Colonic mucosa (tissue), 4 donors: Measurements from ENCODE around the gene MRPS15. TPM values are rescaled to one million over a fixed set of nuclear protein-coding genes. Genes with fewer than 3 reads are reported as not detected.

Experiments used
- DNase-seq: peaks from one replicate; pipeline ENCODE4 v3.0.0-alpha.2; 2020
- H3K27ac ChIP-seq: fragments of 200-600 bp; one replicate; pipeline ENCODE4 v1.8.0; 2021
- H3K27me3 ChIP-seq: fragments of 200-600 bp; one replicate; pipeline ENCODE4 v1.8.0; 2021
- H3K36me3 ChIP-seq: fragments of 200-600 bp; one replicate; pipeline ENCODE4 v1.8.0; 2021
- H3K4me1 ChIP-seq: fragments of 200-600 bp; one replicate; pipeline ENCODE4 v1.8.0; 2021; ENCODE audit warnings: mild to moderate bottlenecking
- H3K4me3 ChIP-seq: fragments of 200-600 bp; one replicate; pipeline ENCODE4 v1.8.0; 2021
- H3K9ac ChIP-seq, 2 donors: one replicate each; pipeline ENCODE4 v1.7.0; 2013; ENCODE audit warnings: control low read depth in 2 of 2, low read depth in 2 of 2, low read length in 2 of 2
- H3K9me3 ChIP-seq: fragments of 200-600 bp; one replicate; pipeline ENCODE4 v1.8.0; 2021
- intact Hi-C: fragments of 100-400 bp; cut with DNase I; formaldehyde crosslinking; loops from one replicate; pipeline ENCODE4 v1.14.1; 2022
- total RNA-seq, 2 donors: library from RNA; stranded (reverse); fragmentation: NEBNext Ultra II Directional in 1 of 2; extraction: Animal tissue kit (Norgen Biotek cat#: 25700) in 1 of 2; gene quantifications; one replicate each; pipeline ENCODE4 v1.2.1, GENCODE V29; 2021
- TF ChIP-seq, protein P1 (sequence below): fragments of 200-600 bp; IDR thresholded peaks from one replicate; pipeline ENCODE4 v1.8.0; 2022; ENCODE audit warnings: antibody characterized with exemption, mild to moderate bottlenecking
- donor health status: healthy.
- donor health status: DM: no; HTN: no; CAD: no.
- donor health status: DM: no; HTN: no; CAD: no.

MRPS15 gene
- total RNA-seq, 2 donors from 2014 or later: 57.9 to 106 TPM

DNA sequence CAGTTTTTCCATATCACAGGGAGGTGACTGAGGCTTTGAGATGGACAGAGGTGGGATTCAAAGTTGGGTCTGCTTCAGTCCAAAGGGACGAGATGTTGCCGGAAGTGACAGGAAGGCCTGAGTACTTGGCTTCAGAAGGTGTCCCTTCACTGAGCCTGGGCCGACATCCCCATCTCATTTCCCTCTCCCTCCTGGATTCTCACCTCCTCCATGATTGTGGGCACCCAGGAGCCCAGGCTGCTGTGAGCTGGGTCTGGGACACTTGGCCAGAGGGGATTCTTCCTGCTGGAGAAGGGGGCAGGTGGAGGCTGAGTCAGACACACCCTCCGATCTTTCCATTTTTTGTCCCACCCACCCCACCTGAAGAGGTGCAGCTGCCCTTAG lies 2.8 kb upstream of the MRPS15 start:
- TF ChIP-seq, protein P1, sequence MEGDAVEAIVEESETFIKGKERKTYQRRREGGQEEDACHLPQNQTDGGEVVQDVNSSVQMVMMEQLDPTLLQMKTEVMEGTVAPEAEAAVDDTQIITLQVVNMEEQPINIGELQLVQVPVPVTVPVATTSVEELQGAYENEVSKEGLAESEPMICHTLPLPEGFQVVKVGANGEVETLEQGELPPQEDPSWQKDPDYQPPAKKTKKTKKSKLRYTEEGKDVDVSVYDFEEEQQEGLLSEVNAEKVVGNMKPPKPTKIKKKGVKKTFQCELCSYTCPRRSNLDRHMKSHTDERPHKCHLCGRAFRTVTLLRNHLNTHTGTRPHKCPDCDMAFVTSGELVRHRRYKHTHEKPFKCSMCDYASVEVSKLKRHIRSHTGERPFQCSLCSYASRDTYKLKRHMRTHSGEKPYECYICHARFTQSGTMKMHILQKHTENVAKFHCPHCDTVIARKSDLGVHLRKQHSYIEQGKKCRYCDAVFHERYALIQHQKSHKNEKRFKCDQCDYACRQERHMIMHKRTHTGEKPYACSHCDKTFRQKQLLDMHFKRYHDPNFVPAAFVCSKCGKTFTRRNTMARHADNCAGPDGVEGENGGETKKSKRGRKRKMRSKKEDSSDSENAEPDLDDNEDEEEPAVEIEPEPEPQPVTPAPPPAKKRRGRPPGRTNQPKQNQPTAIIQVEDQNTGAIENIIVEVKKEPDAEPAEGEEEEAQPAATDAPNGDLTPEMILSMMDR: no peak
- intact Hi-C loops: no loop called here
- Histone ChIP-seq H3K27ac (no peak overlapping the region), H3K4me3 (no peak overlapping the region), H3K36me3 (no peaks in the 10 kb centered on the region), H3K27me3 (no peaks in the 10 kb centered on the region), H3K9me3 (no peaks in the 10 kb centered on the region), H3K9ac (no peak overlapping the region), H3K4me1 (peaks cover 7% of the 10 kb centered on the region)
- no peak for DNase-seq

DNA sequence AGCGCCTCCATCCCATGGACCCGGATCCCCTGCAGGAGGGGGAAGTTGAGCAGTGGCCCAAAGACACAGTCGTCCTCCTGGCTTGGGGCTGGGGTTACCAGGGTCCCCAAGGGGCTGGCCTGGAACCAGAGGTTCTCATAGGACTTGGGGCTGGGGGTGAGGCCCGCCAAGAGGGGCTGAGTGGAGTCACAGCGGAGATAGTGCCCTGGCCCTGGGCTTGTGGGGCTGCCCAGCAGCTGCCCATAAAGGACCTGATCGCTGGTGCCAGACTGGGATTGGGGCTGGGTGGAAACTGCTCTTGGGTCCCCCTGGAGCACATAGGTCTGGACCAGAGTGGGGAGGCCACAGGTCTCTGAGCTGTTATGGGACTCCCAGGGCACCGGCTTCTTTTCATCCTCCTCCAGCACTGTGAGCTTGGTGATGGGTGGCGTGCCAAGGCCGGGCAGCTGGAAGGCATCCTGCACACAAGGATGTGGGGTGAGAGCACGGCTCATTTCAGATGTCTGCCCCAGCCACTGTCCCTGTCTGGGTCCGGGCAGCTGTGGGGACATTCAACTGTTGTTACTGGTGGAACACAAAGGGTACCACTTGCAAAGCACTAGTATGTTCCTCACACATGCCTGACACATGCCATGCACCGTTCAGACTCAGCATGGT lies 2.3 kb upstream of the MRPS15 start:
- DNase-seq: no peak
- Histone ChIP-seq H3K36me3 (no peaks in the 10 kb centered on the region), H3K4me1 (peaks cover 7% of the 10 kb centered on the region), H3K27ac (no peak overlapping the region), H3K4me3 (no peak overlapping the region), H3K9ac (no peak overlapping the region), H3K9me3 (no peaks in the 10 kb centered on the region), H3K27me3 (no peaks in the 10 kb centered on the region)
- TF ChIP-seq, protein P1: no peak
- intact Hi-C loops: no loop called here

DNA sequence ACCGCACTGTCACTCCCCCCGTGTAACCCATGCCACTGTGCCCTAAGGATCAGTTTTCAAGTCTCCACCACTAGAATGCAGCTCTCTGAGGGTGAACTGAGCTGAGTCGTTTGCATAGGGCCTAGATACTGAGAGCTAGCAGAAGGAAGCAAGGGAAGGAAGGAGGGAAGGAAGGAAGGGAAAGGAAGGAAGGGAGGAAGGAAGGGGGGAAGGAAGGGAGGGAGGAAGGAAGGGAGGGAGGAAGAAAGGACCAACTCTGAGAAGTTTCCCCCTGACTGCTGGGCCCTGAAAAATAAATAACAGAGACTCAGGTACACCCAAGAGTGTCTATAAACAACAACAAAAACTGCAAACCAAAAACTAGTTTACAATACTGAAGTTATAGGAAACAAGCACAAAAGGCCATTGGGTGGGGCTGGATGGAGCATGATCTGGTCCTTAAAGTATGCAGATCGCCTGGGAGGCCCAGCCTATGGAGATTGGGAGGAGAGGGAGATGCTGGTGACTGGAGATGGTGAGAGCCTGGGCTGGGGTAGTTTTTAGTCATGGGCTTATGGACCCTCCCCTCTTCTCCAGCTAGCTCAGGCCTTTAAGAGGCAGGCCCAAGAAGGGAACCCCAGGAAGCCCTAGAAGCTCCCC lies 1.7 kb upstream of the MRPS15 start:
- H3K4me1 ChIP-seq: peaks cover 7% of the 10 kb centered on the region
- intact Hi-C loops: no loop called here
- H3K9me3 ChIP-seq: no peaks in the 10 kb centered on the region
- H3K27ac ChIP-seq: no peak overlapping the region
- H3K9ac ChIP-seq: no peak overlapping the region
- no peaks in the 10 kb centered on the region for H3K36me3 ChIP-seq
- H3K4me3 ChIP-seq: no peak overlapping the region
- no peaks in the 10 kb centered on the region for H3K27me3 ChIP-seq
- TF ChIP-seq, protein P1: no peak
- DNase-seq: no peak

DNA sequence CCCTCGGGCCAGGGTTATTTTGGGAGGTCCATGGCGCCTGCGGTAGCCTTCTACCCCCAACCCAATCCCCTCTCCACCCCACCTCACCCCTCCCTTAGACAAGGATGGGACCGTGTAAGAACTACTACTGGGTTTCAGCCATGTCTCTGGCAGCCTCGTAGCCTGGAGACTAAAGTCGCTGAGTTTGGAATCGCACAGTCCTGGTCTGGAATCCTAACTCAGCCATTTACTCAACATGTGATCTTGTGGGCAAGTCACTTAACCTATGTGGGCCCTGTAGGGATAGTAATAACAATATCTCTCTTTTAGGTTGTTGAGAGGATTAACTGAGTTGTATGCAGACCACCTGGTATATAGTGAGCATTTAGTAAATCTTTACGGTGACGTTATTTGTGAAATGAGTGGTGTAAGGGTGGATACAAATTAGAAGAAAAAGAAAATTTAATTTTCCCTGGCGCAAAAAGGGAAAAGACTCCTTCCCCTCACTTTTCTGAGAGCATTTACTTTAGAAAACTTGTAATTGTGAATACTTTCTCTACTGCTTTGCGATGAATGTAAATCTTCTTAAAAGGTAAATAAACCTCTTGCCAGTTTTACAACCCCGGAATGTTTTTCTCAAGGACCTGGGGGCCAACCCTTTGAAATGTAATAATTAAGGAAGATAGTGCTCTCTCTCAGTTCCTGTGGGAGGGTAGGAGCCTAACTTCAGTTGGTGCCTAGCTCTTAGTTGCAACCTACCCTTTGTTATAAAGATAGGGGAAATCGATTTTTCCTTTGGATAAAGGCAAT lies 615 bp upstream of the MRPS15 start:
- Histone ChIP-seq H3K9ac (peak overlapping the region; percentile 63 to 89), H3K36me3 (peaks cover 9% of the 10 kb centered on the region), H3K9me3 (no peaks in the 10 kb centered on the region), H3K27me3 (no peaks in the 10 kb centered on the region), H3K4me3 (peak overlapping the region; percentile 93), H3K27ac (peak overlapping the region; percentile 71), H3K4me1 (peaks cover 7% of the 10 kb centered on the region)
- intact Hi-C loops: no loop called here
- TF ChIP-seq, protein P1: no peak
- DNase-seq: no peak

DNA sequence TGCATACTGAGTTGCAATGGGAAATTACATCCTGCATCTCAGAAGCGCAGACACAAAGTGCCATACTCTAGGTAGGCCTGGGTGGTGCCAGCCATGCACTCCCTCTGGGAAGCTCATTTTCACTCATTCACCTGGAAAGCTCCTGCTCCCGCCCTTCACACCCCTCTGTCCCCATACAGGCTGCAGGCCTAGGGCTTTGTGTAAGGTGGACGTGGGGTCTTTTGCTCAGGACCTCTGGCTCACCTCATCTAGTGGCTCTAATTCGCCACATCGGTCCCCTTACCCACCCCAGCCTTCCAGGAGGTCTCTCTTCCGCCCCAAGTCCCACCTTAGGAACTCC lies 751 bp downstream of the MRPS15 start:
- H3K9ac ChIP-seq: peak overlapping the region; percentile 89
- DNase-seq: peak; percentile 25
- TF ChIP-seq, protein P1: no peak
- H3K36me3 ChIP-seq: peaks cover 9% of the 10 kb centered on the region
- H3K27me3 ChIP-seq: no peaks in the 10 kb centered on the region
- no peaks in the 10 kb centered on the region for H3K9me3 ChIP-seq
- intact Hi-C loops: no loop called here
- H3K4me1 ChIP-seq: peaks cover 7% of the 10 kb centered on the region
- peak overlapping the region; percentile 71 for H3K27ac ChIP-seq
- H3K4me3 ChIP-seq: peak overlapping the region; percentile 93
